ENCODE measurements around the gene LGR5. TPM values are rescaled to one million over a fixed set of nuclear protein-coding genes. Genes with fewer than 3 reads are reported as not detected.

LGR5 gene
- polyA plus RNA-seq, 1 donor (not counting 4 experiments of a cell fraction or from before 2014, with no cell fraction given) = 0.05 TPM

GRCh38 chr12:71465796-71466195 is 26.2 kb downstream of the LGR5 start:
- no peak for TF ChIP-seq EZH2 (IDR thresholded peaks at IDR 0.05; ENCODE audit: low read length)
- Histone ChIP-seq H3K4me1 (ENCODE audit: control insufficient read depth, extremely low read depth, insufficient read depth, low read length) (no peaks in the 10 kb centered on the region), H3K9ac (ENCODE audit: control insufficient read depth, extremely low read depth, insufficient read depth, low read length) (no peak overlapping the region), H3K79me2 (ENCODE audit: control insufficient read depth, insufficient read depth, low read length) (no peaks in the 10 kb centered on the region), H2AFZ (ENCODE audit: control insufficient read depth, low read length) (no peak overlapping the region), H4K20me1 (ENCODE audit: control insufficient read depth, extremely low read depth, insufficient read depth, low read length) (no peaks in the 10 kb centered on the region), H3K27ac (ENCODE audit: control insufficient read depth, insufficient read depth, low read length) (no peak overlapping the region), H3K9me3 (ENCODE audit: control insufficient read depth, low read depth, low read length) (no peaks in the 10 kb centered on the region), H3K4me3 (ENCODE audit: control insufficient read depth in 2 of 3, extremely low read depth in 1 of 3, insufficient read depth in 2 of 3, low read depth in 1 of 3, low read length in 3 of 3) (no peak overlapping the region), H3K36me3 (ENCODE audit: control insufficient read depth in 2 of 2, extremely low read depth in 1 of 2, insufficient read depth in 2 of 2, low read length in 2 of 2) (no peaks in the 10 kb centered on the region), H3K4me2 (ENCODE audit: control insufficient read depth, extremely low read depth, insufficient read depth, low read depth, low read length) (no peak overlapping the region), H3K27me3 (ENCODE audit: control insufficient read depth, extremely low read depth, insufficient read depth, low read length) (no peaks in the 10 kb centered on the region), H3K9me1 (ENCODE audit: control insufficient read depth, extremely low read depth, insufficient read depth, low read length) (no peaks in the 10 kb centered on the region)
- FAIRE-seq (no peak), DNase-seq (ENCODE audit: low read depth, low spot score) (no peak)
- dilution Hi-C loops (cut with MboI; ENCODE audit: extremely low pct_ligation_motif_present, low sequenced_read_pairs) = no loop called here

GRCh38 chr12:71469258-71469750 is 29.7 kb downstream of the LGR5 start:
- no peak overlapping the region for H3K9ac ChIP-seq (ENCODE audit: control insufficient read depth, extremely low read depth, insufficient read depth, low read length)
- no peaks in the 10 kb centered on the region for H4K20me1 ChIP-seq (ENCODE audit: control insufficient read depth, extremely low read depth, insufficient read depth, low read length)
- no peak overlapping the region for H3K27ac ChIP-seq (ENCODE audit: control insufficient read depth, insufficient read depth, low read length)
- no peak overlapping the region for H2AFZ ChIP-seq (ENCODE audit: control insufficient read depth, low read length)
- H3K4me1 ChIP-seq (ENCODE audit: control insufficient read depth, extremely low read depth, insufficient read depth, low read length) = no peaks in the 10 kb centered on the region
- H3K36me3 ChIP-seq (ENCODE audit: control insufficient read depth in 2 of 2, extremely low read depth in 1 of 2, insufficient read depth in 2 of 2, low read length in 2 of 2) = no peaks in the 10 kb centered on the region
- TF ChIP-seq EZH2 (IDR thresholded peaks at IDR 0.05; ENCODE audit: low read length) = no peak
- no peak for TF ChIP-seq CTCF (optimal IDR thresholded peaks at IDR 0.05 in 1 of 3, IDR thresholded peaks at IDR 0.05 in 1 of 3, conservative IDR thresholded peaks at IDR 0.05 in 1 of 3; ENCODE audit: extremely low read depth in 1 of 3, insufficient read depth in 2 of 3, low read length in 3 of 3)
- no peak overlapping the region for H3K4me2 ChIP-seq (ENCODE audit: control insufficient read depth, extremely low read depth, insufficient read depth, low read depth, low read length)
- dilution Hi-C loops (cut with MboI; ENCODE audit: extremely low pct_ligation_motif_present, low sequenced_read_pairs) = no loop called here
- DNase-seq (ENCODE audit: low read depth, low spot score) (no peak), FAIRE-seq (no peak)
- H3K4me3 ChIP-seq (ENCODE audit: control insufficient read depth in 2 of 3, extremely low read depth in 1 of 3, insufficient read depth in 2 of 3, low read depth in 1 of 3, low read length in 3 of 3) = no peak overlapping the region
- H3K9me3 ChIP-seq (ENCODE audit: control insufficient read depth, low read depth, low read length) = no peaks in the 10 kb centered on the region
- no peaks in the 10 kb centered on the region for H3K9me1 ChIP-seq (ENCODE audit: control insufficient read depth, extremely low read depth, insufficient read depth, low read length)
- no peaks in the 10 kb centered on the region for H3K27me3 ChIP-seq (ENCODE audit: control insufficient read depth, extremely low read depth, insufficient read depth, low read length)
- no peaks in the 10 kb centered on the region for H3K79me2 ChIP-seq (ENCODE audit: control insufficient read depth, insufficient read depth, low read length)

DNA sequence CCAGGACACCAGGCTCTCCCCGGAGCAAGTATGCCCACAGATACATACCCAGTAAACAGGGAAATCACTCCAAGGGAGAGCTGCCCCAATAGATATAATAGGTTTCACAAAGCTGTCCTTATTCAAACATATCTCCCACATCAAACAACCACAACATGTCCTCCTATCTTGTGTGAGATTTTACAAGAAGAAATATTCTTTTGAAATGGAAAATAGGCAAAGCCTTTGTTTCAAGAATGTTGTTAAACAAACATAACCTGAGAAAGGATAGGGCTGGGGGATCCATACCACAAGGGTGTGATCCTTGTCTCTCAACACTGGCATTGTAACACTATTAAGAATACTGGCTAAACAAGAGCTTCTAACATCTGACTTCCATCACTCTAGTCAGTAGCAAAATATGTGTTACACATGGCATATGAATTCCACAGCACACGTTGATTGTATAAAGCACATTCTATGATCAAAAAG is 32.9 kb downstream of the LGR5 start:
- Histone ChIP-seq H2AFZ (ENCODE audit: control insufficient read depth, low read length) (no peak overlapping the region), H3K9me1 (ENCODE audit: control insufficient read depth, extremely low read depth, insufficient read depth, low read length) (no peaks in the 10 kb centered on the region), H3K4me3 (ENCODE audit: control insufficient read depth in 2 of 3, extremely low read depth in 1 of 3, insufficient read depth in 2 of 3, low read depth in 1 of 3, low read length in 3 of 3) (no peak overlapping the region), H3K4me2 (ENCODE audit: control insufficient read depth, extremely low read depth, insufficient read depth, low read depth, low read length) (no peak overlapping the region), H3K9me3 (ENCODE audit: control insufficient read depth, low read depth, low read length) (no peaks in the 10 kb centered on the region), H3K4me1 (ENCODE audit: control insufficient read depth, extremely low read depth, insufficient read depth, low read length) (no peaks in the 10 kb centered on the region), H3K36me3 (ENCODE audit: control insufficient read depth in 2 of 2, extremely low read depth in 1 of 2, insufficient read depth in 2 of 2, low read length in 2 of 2) (no peaks in the 10 kb centered on the region), H3K27ac (ENCODE audit: control insufficient read depth, insufficient read depth, low read length) (no peak overlapping the region), H3K27me3 (ENCODE audit: control insufficient read depth, extremely low read depth, insufficient read depth, low read length) (no peaks in the 10 kb centered on the region), H3K9ac (ENCODE audit: control insufficient read depth, extremely low read depth, insufficient read depth, low read length) (no peak overlapping the region), H4K20me1 (ENCODE audit: control insufficient read depth, extremely low read depth, insufficient read depth, low read length) (no peaks in the 10 kb centered on the region), H3K79me2 (ENCODE audit: control insufficient read depth, insufficient read depth, low read length) (no peaks in the 10 kb centered on the region)
- DNase-seq (ENCODE audit: low read depth, low spot score) (no peak), FAIRE-seq (no peak)
- TF ChIP-seq EZH2 (IDR thresholded peaks at IDR 0.05; ENCODE audit: low read length) = no peak
- TF ChIP-seq CTCF (optimal IDR thresholded peaks at IDR 0.05 in 1 of 3, IDR thresholded peaks at IDR 0.05 in 1 of 3, conservative IDR thresholded peaks at IDR 0.05 in 1 of 3; ENCODE audit: extremely low read depth in 1 of 3, insufficient read depth in 2 of 3, low read length in 3 of 3) = no peak
- dilution Hi-C loops (cut with MboI; ENCODE audit: extremely low pct_ligation_motif_present, low sequenced_read_pairs) = no loop called here
